ENCODE measurements around the gene PTPN4. TPM values are rescaled to one million over a fixed set of nuclear protein-coding genes. Genes with fewer than 3 reads are reported as not detected.

Gene PTPN4
- total RNA-seq, 1 donor from 2014 or later = 37.4 TPM

- H3K36me3 Mint-ChIP-seq = peaks cover 5% of the 10 kb centered on the region
- H3K4me3 Mint-ChIP-seq = no peak overlapping the region
- DNase-seq (ENCODE audit: extremely low spot score, unreplicated experiment) = no peak
- H3K27ac Mint-ChIP-seq = no peak overlapping the region
- H3K4me1 Mint-ChIP-seq (ENCODE audit: unreplicated experiment) = no peaks in the 10 kb centered on the region
- H3K9me3 Mint-ChIP-seq = no peaks in the 10 kb centered on the region
- H3K27me3 Mint-ChIP-seq = no peaks in the 10 kb centered on the region
- TF ChIP-seq CTCF (conservative IDR thresholded peaks at IDR 0.05) = no peak
These were observed 169.8 kb downstream of the PTPN4 start for GRCh38 chr2:119929537-119929936.

GRCh38 chr2:119932809-119933208 lies 173.1 kb downstream of the PTPN4 start:
- Mint-ChIP-seq H3K27ac (no peak overlapping the region), H3K9me3 (no peaks in the 10 kb centered on the region), H3K4me3 (no peak overlapping the region), H3K4me1 (ENCODE audit: unreplicated experiment) (no peaks in the 10 kb centered on the region), H3K36me3 (peaks cover 22% of the 10 kb centered on the region), H3K27me3 (no peaks in the 10 kb centered on the region)
- no peak for DNase-seq (ENCODE audit: extremely low spot score, unreplicated experiment)
- no peak for TF ChIP-seq CTCF (conservative IDR thresholded peaks at IDR 0.05)

- no peaks in the 10 kb centered on the region for H3K27me3 Mint-ChIP-seq
- peaks cover 22% of the 10 kb centered on the region for H3K36me3 Mint-ChIP-seq
- DNase-seq (ENCODE audit: extremely low spot score, unreplicated experiment) = no peak
- H3K9me3 Mint-ChIP-seq = no peaks in the 10 kb centered on the region
- no peaks in the 10 kb centered on the region for H3K4me1 Mint-ChIP-seq (ENCODE audit: unreplicated experiment)
- TF ChIP-seq CTCF (conservative IDR thresholded peaks at IDR 0.05) = no peak
- no peak overlapping the region for H3K27ac Mint-ChIP-seq
- no peak overlapping the region for H3K4me3 Mint-ChIP-seq
These were observed 174.6 kb downstream of the PTPN4 start for GRCh38 chr2:119934319-119934718.

GRCh38 chr2:119937680-119938079 lies 178.0 kb downstream of the PTPN4 start:
- Mint-ChIP-seq H3K4me1 (ENCODE audit: unreplicated experiment) (no peaks in the 10 kb centered on the region), H3K4me3 (no peak overlapping the region), H3K9me3 (no peaks in the 10 kb centered on the region), H3K27ac (no peak overlapping the region), H3K36me3 (peaks cover 22% of the 10 kb centered on the region), H3K27me3 (no peaks in the 10 kb centered on the region)
- no peak for TF ChIP-seq CTCF (conservative IDR thresholded peaks at IDR 0.05)
- DNase-seq (ENCODE audit: extremely low spot score, unreplicated experiment) = no peak

GRCh38 chr2:119939915-119940314 lies 180.2 kb downstream of the PTPN4 start:
- no peak for DNase-seq (ENCODE audit: extremely low spot score, unreplicated experiment)
- no peak overlapping the region for H3K27ac Mint-ChIP-seq
- H3K36me3 Mint-ChIP-seq = peaks cover 26% of the 10 kb centered on the region
- no peaks in the 10 kb centered on the region for H3K9me3 Mint-ChIP-seq
- H3K4me1 Mint-ChIP-seq (ENCODE audit: unreplicated experiment) = no peaks in the 10 kb centered on the region
- TF ChIP-seq CTCF (conservative IDR thresholded peaks at IDR 0.05) = no peak
- H3K27me3 Mint-ChIP-seq = no peaks in the 10 kb centered on the region
- H3K4me3 Mint-ChIP-seq = no peak overlapping the region

GRCh38 chr2:119940856-119941255 lies 181.1 kb downstream of the PTPN4 start:
- Mint-ChIP-seq H3K36me3 (peaks cover 26% of the 10 kb centered on the region), H3K27ac (no peak overlapping the region), H3K4me1 (ENCODE audit: unreplicated experiment) (no peaks in the 10 kb centered on the region), H3K9me3 (no peaks in the 10 kb centered on the region), H3K27me3 (no peaks in the 10 kb centered on the region), H3K4me3 (no peak overlapping the region)
- no peak for TF ChIP-seq CTCF (conservative IDR thresholded peaks at IDR 0.05)
- no peak for DNase-seq (ENCODE audit: extremely low spot score, unreplicated experiment)
